Right lobe of liver (tissue), 4 donors: ENCODE data around the gene ALKBH8.

Source experiments
- CTCF ChIP-seq, 4 donors: fragments of 200-600 bp in 3 of 4; fragments of 450-650 bp in 1 of 4; IDR thresholded peaks; one replicate each; pipeline versions ENCODE4 v1.5.1 to v1.8.0; 2016 to 2022; ENCODE audit warnings: antibody characterized with exemption in 4 of 4, mild to moderate bottlenecking in 2 of 4
- POLR2A ChIP-seq: fragments of 450-650 bp; IDR thresholded peaks from one replicate; pipeline ENCODE4 v1.6.1; 2017; ENCODE audit warnings: antibody characterized with exemption, mild to moderate bottlenecking
- donor health status: DM: no; HTN: no; CAD: no.
- donor health status: DM: no; HTN: no; CAD: no.
- donor health status: DM: no; HTN: yes; CAD: no.

GRCh38 chr11:107593951-107594350, 28.4 kb upstream of the ALKBH8 start:
- TF ChIP-seq CTCF (IDR thresholded peaks at IDR 0.05) (no peak), POLR2A (no peak)
